SKM-1 treated with dmso at 0.1 percent for 144 hours (cell line): Measurements from ENCODE around the gene RALGDS.
"Not testable (repeated sequence)": the region's sequence is repeated elsewhere in the genome, so short reads cannot be mapped to it uniquely, and the experiment has no call there.

Experiments used
- DNase-seq: peaks from one replicate; lab custom pipeline; 2025; ENCODE audit not compliant: unreplicated experiment; lab: John Stamatoyannopoulos, UW

RALGDS gene

GRCh38 chr9:133121198-133121914 is at the start of gene RALGDS:
RALGDS (minus strand) TSS chr9:133121240; CDS start chr9:133121154, 86 bp downstream.
- DNase-seq, result peak; percentile 92

GRCh38 chr9:133170716-133171115 is 49.7 kb upstream of the RALGDS start:
- no peak for DNase-seq

DNA sequence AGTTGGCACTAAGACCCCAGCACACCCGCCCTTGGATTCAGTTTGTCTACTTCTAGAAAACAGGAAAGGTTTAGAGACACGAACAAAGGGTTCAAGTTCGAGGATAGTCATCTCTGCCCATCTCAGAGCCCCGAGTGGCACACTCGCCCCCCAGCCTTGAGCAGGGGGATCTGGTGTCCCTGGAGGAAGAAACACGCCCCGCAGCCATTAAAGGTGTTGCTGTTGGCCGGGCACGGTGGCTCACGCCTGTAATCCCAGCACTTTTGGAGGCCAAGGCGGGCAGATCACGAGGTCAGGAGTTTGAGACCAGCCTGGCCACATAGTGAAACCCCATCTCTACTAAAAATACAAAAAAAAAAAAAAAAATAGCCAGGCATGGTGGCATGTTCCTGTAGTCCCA is 48.6 kb upstream of the RALGDS start:
- DNase-seq, result not testable (repeated sequence)

DNA sequence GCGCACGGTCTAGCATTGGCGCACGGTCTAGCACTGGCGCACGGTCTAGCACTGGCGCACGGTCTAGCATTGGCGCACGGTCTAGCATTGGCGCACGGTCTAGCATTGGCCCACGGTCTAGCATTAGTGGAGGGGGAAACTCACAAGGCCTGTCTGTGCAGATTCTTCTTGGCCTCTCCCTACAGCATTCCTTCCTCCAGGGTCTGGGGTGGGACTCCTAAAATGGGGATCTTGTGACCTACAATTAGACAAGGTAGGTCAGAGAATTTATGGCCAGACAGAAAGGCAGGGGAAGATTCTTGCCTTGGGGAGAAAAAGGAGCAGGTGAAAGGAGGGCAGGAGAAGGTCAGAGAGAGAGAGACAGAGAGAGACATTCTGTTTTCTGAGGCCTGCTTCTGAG is 48.1 kb upstream of the RALGDS start:
- no peak for DNase-seq

DNA sequence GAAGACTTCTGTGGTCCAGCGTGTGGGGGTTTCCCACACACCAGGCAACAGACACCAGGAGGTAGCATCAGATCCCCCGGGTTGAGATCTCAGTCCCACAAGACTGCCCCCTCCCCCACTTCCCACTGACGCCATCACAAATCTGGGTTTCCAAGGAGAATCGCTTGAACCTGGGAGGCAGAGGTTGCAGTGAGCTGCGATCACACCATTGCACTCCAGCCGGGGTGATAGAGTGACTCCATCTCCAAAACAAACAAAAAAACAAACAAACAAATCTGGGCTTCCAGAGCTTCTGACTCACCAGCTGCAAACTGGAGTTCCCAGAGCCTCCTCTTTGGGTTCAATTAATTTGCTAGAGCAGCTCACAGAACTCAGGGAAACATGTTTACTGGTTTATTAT is 47.4 kb upstream of the RALGDS start:
- no peak for DNase-seq

GRCh38 chr9:133167769-133168168 is 46.7 kb upstream of the RALGDS start:
- DNase-seq, result no peak

GRCh38 chr9:133167096-133167730 is 46.2 kb upstream of the RALGDS start:
- DNase-seq, result no peak

DNA sequence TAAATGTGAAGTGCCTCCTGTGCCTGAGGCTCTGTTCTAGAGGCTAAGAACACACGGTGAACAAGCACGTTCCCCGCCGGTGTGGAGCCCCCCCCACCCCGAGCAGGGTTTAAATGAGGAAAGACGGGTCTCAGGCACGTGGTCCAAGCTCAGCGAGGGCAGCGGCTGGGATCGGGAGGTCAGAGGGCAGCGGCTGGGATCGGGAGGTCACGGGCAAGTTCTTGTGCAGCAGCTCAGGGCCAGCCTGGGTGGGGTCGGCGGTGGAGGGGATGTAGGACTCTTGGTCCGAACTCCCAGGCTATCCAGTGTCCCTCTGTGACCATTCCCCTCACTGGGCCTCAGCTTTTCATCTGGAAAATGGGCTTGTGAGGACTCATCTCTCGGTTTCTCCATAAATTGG is 45.4 kb upstream of the RALGDS start:
- no peak for DNase-seq

- no peak for DNase-seq
Observed at GRCh38 chr9:133165452-133165730, 44.4 kb upstream of the RALGDS start.

DNA sequence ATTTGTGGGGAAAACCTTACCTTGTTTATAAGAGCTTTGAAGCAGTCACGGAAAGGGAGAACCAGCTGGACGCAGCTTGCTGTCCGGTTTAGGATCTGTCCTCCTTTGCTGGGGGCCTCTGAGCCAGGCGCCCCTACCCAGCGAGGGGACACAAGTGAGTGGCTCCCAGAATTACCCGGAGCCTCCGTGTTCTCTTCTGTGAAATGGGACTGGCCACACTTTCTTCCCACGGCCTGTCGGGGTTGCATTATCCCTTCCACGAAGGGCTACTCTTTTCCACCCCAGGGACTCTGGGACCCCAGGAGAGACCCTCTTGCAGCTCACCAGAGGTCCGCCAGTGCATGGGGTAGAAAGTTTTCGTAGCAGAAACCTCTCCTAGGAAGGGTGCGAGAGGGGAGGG is 43.2 kb upstream of the RALGDS start:
- DNase-seq, result no peak

GRCh38 chr9:133163504-133164172 is 42.6 kb upstream of the RALGDS start, which contains the start of gene GBGT1:
GBGT1 (minus strand) TSS chr9:133163914; CDS start chr9:133162412, 1,502 bp downstream.
- peak; percentile 90 for DNase-seq

DNA sequence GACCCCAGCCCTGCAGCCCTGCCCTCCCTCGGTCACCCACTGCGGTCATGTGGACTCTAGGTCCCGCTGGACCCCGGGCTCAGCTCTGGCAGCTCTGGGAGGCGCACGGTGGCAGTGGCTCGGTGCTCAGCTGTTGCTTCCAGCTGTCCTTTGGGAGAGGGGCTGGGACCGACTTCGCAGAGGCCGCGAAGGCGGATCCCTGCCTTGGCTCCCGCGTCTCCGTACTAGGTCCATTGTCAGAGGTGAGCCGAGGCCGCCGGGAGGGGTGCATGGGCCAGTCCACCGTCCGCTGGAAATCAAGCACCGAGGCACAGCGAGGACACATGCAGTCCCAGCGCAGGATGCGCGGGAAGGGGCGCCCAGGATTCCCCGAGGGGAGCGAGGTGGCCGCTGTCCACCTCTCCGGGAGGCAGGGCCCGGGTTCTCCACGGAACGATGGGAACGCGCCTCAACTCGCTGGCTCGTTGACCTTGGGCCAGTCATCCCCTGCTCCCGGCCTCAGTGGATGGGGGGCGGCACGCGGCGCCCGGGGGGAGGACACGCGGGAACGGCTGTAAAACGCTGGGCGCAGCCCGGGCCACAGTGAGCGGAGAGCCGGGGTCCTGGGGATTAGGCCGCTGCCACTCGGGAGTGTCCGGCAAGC is 41.9 kb upstream of the RALGDS start:
- DNase-seq, result no peak

DNA sequence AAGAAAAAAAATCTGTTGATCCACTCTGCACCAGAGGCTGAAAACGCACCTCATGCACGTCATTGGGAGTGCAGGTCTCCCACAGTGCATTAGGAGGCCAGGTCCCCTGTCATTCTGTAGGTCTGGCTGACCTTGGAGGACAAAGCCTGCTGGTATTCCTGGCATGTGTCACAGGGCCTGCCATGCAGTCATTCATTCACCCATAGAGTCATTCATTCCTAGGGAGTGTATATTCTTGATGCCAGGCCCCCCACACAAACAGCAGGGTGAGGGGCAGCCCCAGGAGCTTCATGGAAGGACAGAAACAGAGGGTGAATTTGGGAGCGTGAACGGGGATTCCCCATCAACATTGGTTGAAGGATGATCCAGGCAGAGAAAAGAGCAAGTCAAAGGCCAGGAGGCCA is 40.5 kb upstream of the RALGDS start:
- no peak for DNase-seq

DNA sequence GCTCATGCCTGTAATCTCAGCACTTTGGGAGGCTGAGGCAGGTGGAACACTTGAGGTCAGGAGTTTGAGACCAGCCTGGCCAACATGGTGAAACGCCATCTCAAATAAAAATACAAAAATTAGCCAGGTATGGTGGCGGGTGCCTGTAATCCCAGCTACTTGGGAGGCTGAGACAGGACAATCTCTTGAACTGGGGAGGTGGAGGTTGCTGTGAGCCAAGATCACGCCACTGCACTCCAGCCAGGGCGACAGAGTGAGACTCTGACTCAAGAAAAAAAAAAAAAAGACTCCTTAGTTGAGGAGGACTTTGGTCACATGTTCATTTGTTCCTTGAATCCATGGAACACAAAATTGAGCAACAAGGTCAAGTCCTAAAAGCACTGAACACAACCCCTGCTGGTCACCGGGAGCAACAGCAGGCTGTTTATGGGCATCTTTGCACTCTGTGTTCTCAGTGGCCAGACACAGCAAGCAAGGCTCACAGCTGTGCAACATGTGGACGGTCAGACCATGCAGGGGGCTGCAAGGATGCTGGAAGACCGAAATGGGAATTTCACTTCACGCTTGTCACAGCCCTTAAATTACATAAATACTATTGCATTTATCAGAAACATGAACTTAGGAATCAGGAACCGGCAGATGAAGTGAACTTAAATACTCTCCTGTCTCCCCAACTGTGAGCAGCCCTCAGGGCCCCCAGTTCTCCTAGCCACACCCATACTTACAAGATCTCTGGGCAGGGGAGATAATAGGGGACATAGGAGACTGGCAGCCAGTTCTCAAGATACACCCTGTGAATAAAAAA is 39.9 kb upstream of the RALGDS start:
- peak; percentile 70 for DNase-seq

GRCh38 chr9:133158695-133159094 is 37.7 kb upstream of the RALGDS start:
- DNase-seq, result no peak

GRCh38 chr9:133155156-133155555 is 34.1 kb upstream of the RALGDS start:
- no peak for DNase-seq

DNA sequence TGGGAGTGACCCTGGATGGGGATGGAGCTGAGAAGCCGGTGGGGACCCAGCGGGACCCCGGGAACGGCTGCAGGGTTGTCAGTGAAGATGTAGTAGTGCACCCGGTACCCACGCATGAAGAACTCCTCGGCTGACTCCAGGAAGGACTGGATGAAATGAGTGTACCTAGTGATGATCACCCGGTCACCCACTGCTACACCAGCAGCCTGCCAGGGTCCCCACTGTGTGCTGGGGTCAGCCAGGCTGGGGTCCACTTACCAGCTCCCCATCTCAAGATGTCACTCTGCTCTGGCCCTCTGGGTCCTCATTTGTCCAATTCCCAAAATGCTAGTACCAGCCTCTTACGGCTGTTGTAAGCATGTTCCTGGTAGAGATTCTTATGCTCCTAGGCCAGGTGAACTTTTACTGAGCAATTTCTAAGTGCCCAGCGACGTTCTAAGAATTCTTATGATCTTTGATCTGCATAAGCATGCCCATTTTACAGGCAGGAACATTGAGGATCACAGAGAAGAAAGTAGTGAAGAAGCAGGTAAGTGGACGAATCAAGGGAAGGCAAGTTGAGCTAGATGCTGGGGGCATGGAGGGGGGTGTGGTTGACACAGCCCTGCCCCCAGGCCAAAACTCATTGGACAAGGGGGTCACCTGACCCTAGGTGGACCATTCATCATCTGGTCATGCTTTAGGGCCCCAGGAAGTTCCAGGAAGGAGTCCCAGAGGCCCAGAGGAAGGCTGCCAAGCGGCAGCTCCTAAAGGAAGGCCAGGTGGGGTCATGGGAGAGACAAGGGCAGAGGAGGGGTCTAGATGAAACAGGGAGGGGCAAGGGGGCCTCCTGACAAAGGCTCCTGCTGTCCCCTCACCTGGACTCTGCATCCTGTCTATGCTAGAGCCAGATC is 33.3 kb upstream of the RALGDS start:
- no peak for DNase-seq

GRCh38 chr9:133153227-133154096 is 32.4 kb upstream of the RALGDS start:
- DNase-seq, result no peak
